Loucy (cell line): ENCODE measurements around the gene METRNL.

Experiments
- CTCF ChIP-seq: fragments of 200-600 bp; sonication (generic); conservative IDR thresholded peaks from 2 replicates; pipeline ENCODE4 v1.5.1; 2014; ENCODE audit warnings: mild to moderate bottlenecking, antibody characterized with exemption, low read length
- EZH2phosphoT487 ChIP-seq: fragments of 200-600 bp; IDR thresholded peaks from 2 replicates; pipeline ENCODE4 v1.6.1; 2018; ENCODE audit warnings: antibody characterized with exemption, mild to moderate bottlenecking, moderate library complexity, borderline replicate concordance

GRCh38 chr17:83100853-83101391 lies 21.5 kb downstream of the METRNL start:
- no peak for TF ChIP-seq CTCF
- TF ChIP-seq EZH2phosphoT487, result no peak
